Glutamatergic neuron (in vitro differentiated cells): ENCODE data around the gene FBLN1. TPM values are rescaled to one million over a fixed set of nuclear protein-coding genes. Genes with fewer than 3 reads are reported as not detected.
"Not testable (repeated sequence)": the region's sequence is repeated elsewhere in the genome, so short reads cannot be mapped to it uniquely, and the experiment has no call there.

Source experiments
- DNase-seq: peaks from one replicate; pipeline ENCODE4 v3.0.0; 2022
- H3K27ac Mint-ChIP-seq: one replicate; pipeline ENCODE4 v1.8.0; 2020; ENCODE audit warnings: mild to moderate bottlenecking, mixed read lengths, inconsistent platforms; ENCODE audit not compliant: unreplicated experiment
- H3K27me3 Mint-ChIP-seq: one replicate; pipeline ENCODE4 v1.8.0; 2020; ENCODE audit warnings: mild to moderate bottlenecking, moderate library complexity, mixed read lengths, inconsistent platforms; ENCODE audit not compliant: unreplicated experiment
- H3K36me3 Mint-ChIP-seq: one replicate; pipeline ENCODE4 v1.8.0; 2020; ENCODE audit warnings: mild to moderate bottlenecking, mixed read lengths, inconsistent platforms; ENCODE audit not compliant: unreplicated experiment
- H3K4me1 Mint-ChIP-seq: one replicate; pipeline ENCODE4 v1.8.0; 2020; ENCODE audit warnings: mild to moderate bottlenecking, low read depth, mixed read lengths, inconsistent platforms; ENCODE audit not compliant: unreplicated experiment
- H3K4me3 Mint-ChIP-seq: one replicate; pipeline ENCODE4 v1.8.0; 2020; ENCODE audit warnings: mild to moderate bottlenecking, mixed read lengths, inconsistent platforms; ENCODE audit not compliant: unreplicated experiment
- H3K9me3 Mint-ChIP-seq: one replicate; pipeline ENCODE4 v1.8.0; 2020; ENCODE audit warnings: mild to moderate bottlenecking, moderate library complexity, mixed read lengths, inconsistent platforms; ENCODE audit not compliant: unreplicated experiment
- total RNA-seq: library from RNA; stranded (reverse); fragmentation: NEBNext Ultra II Directional; extraction: Animal tissue kit (Norgen Biotek cat#: 25700); gene quantifications from one replicate; pipeline ENCODE4 v1.2.1, GENCODE V29; 2021; ENCODE audit not compliant: unreplicated experiment
- TF ChIP-seq, protein P1 (sequence below): fragments of 200-600 bp; sonication (generic); IDR thresholded peaks from one replicate; pipeline ENCODE4 v1.5.0; 2021; ENCODE audit not compliant: partially characterized antibody, unreplicated experiment

FBLN1 gene
- total RNA-seq, 1 donor from 2014 or later: 184 TPM

DNA sequence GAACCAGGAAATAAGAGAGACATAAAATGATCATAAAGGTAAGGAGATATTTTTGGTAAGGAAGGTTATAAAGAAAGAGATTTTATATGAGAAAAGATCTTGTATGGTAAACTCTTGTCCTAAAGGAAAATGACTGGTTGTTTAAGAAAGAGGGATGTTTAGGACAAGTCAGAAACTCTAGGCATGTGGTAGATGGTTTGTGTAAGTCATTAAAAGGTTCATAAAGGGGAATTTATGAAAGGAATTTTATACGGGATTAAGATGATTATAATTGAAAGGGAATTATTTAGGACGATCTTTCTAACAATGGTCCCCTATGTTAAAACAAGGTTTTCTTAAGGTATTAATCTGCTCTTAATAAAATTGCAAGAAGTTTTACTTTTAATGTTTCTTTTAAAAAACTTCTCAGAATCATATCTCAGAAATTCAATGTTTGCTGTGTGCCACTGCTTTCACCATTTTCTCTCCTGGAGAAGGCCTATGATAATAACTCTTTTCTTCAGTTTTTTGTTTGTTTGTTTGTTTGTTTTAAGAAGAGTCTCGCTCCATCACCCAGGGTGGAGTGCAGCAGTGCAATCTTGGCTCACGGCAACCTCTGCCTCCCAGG, 13.8 kb upstream of the FBLN1 start:
- Mint-ChIP-seq H3K4me1 (no peaks in the 10 kb centered on the region), H3K27me3 (peaks cover 2% of the 10 kb centered on the region), H3K27ac (no peak overlapping the region), H3K4me3 (no peak overlapping the region), H3K36me3 (peaks cover 9% of the 10 kb centered on the region), H3K9me3 (peaks cover 7% of the 10 kb centered on the region)
- TF ChIP-seq, protein P1, sequence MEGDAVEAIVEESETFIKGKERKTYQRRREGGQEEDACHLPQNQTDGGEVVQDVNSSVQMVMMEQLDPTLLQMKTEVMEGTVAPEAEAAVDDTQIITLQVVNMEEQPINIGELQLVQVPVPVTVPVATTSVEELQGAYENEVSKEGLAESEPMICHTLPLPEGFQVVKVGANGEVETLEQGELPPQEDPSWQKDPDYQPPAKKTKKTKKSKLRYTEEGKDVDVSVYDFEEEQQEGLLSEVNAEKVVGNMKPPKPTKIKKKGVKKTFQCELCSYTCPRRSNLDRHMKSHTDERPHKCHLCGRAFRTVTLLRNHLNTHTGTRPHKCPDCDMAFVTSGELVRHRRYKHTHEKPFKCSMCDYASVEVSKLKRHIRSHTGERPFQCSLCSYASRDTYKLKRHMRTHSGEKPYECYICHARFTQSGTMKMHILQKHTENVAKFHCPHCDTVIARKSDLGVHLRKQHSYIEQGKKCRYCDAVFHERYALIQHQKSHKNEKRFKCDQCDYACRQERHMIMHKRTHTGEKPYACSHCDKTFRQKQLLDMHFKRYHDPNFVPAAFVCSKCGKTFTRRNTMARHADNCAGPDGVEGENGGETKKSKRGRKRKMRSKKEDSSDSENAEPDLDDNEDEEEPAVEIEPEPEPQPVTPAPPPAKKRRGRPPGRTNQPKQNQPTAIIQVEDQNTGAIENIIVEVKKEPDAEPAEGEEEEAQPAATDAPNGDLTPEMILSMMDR: no peak
- DNase-seq: no peak

DNA sequence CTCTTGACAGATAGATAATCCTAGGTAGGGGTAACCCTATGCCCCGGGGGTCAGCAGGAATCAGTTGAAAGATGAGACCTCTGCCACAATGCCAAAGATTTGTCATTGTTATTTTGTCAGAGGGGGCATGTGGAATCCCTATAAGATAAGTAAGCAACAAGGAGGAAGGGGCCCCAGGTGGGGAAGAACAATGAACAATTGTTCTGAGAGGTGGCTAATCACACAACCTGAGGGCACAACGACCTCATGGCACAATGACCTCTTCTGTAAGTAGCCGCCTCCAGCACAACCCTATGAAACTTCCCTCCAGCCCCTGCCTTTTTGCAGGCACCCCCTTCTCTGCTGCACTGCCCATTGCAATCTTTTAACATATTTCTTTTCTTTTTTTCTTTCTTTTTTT, 11.8 kb upstream of the FBLN1 start:
- TF ChIP-seq, protein P1: no peak
- H3K9me3 Mint-ChIP-seq: peaks cover 10% of the 10 kb centered on the region
- no peak for DNase-seq
- no peaks in the 10 kb centered on the region for H3K27me3 Mint-ChIP-seq
- H3K36me3 Mint-ChIP-seq: peaks cover 4% of the 10 kb centered on the region
- no peak overlapping the region for H3K27ac Mint-ChIP-seq
- H3K4me3 Mint-ChIP-seq: no peak overlapping the region
- no peaks in the 10 kb centered on the region for H3K4me1 Mint-ChIP-seq

DNA sequence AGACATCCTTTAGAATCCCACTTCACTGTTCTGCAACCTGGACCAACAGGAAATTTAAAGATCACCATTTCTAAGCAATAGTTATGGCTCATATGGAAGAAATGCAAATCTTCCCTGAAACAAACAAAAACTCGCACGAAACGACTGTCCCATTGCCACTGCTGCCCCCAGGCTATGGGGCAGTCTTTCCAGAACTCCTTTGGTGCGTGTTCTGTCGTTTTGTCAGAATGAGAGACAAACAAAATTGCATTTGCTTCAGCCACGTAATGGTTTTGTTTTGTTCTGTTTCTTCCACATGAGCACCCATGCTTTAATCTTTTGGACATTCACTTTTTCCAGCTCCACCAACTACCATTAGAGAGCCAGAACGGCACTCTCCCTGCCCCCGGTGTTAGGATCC, 10.8 kb upstream of the FBLN1 start:
- Mint-ChIP-seq H3K36me3 (peaks cover 4% of the 10 kb centered on the region), H3K27me3 (no peaks in the 10 kb centered on the region), H3K4me3 (no peak overlapping the region), H3K9me3 (peaks cover 8% of the 10 kb centered on the region), H3K27ac (no peak overlapping the region), H3K4me1 (no peaks in the 10 kb centered on the region)
- TF ChIP-seq, protein P1: no peak
- no peak for DNase-seq

DNA sequence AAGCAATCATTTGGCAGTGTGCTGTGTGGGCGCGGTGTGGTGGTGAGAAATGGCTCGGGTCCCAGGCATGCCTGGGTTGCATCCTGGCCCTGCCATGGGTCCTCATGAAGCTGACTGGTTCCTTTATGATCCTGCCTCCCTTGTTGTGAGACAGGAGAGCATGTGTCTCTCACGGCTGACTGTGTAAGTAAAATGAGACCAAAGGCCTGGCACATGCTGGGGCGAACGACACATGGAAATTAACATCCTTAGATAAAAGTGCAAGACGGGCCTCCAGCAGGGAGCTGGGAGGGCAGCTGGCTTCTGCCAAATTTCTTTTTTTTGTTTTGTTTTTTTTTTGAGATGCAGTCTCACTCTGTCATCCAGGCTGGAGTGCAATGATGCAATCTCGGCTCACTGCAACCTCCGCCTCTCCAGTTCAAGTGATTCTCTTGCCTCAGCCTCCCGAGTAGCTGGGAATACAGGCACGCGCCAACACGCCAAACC, 9.4 kb upstream of the FBLN1 start:
- no peaks in the 10 kb centered on the region for H3K27me3 Mint-ChIP-seq
- no peak for DNase-seq
- peaks cover 5% of the 10 kb centered on the region for H3K9me3 Mint-ChIP-seq
- no peak overlapping the region for H3K4me3 Mint-ChIP-seq
- H3K4me1 Mint-ChIP-seq: peaks cover 2% of the 10 kb centered on the region
- H3K36me3 Mint-ChIP-seq: no peaks in the 10 kb centered on the region
- H3K27ac Mint-ChIP-seq: no peak overlapping the region
- TF ChIP-seq, protein P1: no peak

DNA sequence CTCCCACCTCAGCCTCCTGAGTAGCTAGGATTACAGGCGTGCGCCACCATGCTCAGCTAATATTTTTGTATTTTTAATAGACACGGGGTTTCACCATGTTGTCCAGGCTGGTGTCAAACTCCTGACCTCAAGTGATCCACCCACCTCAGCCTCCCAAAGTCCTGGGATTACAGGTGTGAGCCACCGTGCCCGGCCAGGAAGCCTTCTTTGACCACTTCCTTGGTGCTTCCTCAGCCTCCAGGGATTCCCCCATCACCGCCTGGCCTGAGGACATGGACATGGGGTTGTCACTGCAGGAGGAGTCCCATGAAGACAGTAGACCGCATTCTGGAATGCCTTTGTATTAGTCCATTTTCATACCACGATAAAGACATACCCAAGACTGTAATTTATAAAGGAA, 8.4 kb upstream of the FBLN1 start:
- H3K4me3 Mint-ChIP-seq, DNase-seq, H3K9me3 Mint-ChIP-seq, H3K36me3 Mint-ChIP-seq, H3K27ac Mint-ChIP-seq, H3K27me3 Mint-ChIP-seq, H3K4me1 Mint-ChIP-seq: not testable (repeated sequence)

DNA sequence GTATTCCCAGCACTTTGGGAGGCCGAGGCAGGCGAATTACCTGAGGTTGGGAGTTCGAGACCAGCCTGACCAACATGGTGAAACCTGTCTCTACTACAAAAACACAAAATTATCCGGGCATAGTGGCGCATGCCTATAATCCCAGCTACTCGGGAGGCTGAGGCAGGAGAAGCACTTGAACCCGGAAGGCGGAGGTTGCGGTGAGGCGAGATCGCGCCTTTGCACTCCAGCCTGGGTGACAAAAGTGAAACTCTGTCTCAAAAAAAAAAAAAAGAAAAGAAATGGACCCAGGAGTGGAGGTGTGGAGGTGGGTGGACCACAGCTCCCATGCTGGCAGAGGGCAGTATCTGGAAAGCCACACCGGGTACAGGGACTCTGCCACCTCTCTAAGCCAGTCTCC, 7.1 kb upstream of the FBLN1 start:
- H3K9me3 Mint-ChIP-seq, H3K4me3 Mint-ChIP-seq, H3K27ac Mint-ChIP-seq, H3K27me3 Mint-ChIP-seq, DNase-seq, H3K36me3 Mint-ChIP-seq, H3K4me1 Mint-ChIP-seq: not testable (repeated sequence)
